GM12801 (cell line): ENCODE results near the gene NFATC1.

Experiments
- CTCF ChIP-seq: IDR thresholded peaks from one replicate; pipeline ENCODE4 v1.5.1; 2011; ENCODE audit warnings: control low read depth; ENCODE audit not compliant: insufficient read length; ENCODE audit errors: extremely low read depth

NFATC1 gene

GRCh38 chr18:79377187-79377891, 18.4 kb upstream of the NFATC1 start:
- TF ChIP-seq CTCF: no peak

GRCh38 chr18:79378536-79379250, 17.0 kb upstream of the NFATC1 start:
- TF ChIP-seq CTCF: no peak

- no peak for TF ChIP-seq CTCF
These were observed 16.4 kb upstream of the NFATC1 start for GRCh38 chr18:79379251-79379905.

- TF ChIP-seq CTCF: no peak
These were observed 15.6 kb upstream of the NFATC1 start for GRCh38 chr18:79379931-79380815.

GRCh38 chr18:79380816-79381806, 14.6 kb upstream of the NFATC1 start:
- no peak for TF ChIP-seq CTCF

- TF ChIP-seq CTCF: no peak
These were observed 13.9 kb upstream of the NFATC1 start for GRCh38 chr18:79381811-79382311.
